ENCODE results near the gene TNNC2. TPM values are rescaled to one million over a fixed set of nuclear protein-coding genes. Genes with fewer than 3 reads are reported as not detected.
A peak's percentile ranks its signal among the peaks of the same experiment; 100 is the strongest.

The TNNC2 gene
- polyA plus RNA-seq, 3 donors = 0.71 to 1.2 (median 1.0) TPM

DNA sequence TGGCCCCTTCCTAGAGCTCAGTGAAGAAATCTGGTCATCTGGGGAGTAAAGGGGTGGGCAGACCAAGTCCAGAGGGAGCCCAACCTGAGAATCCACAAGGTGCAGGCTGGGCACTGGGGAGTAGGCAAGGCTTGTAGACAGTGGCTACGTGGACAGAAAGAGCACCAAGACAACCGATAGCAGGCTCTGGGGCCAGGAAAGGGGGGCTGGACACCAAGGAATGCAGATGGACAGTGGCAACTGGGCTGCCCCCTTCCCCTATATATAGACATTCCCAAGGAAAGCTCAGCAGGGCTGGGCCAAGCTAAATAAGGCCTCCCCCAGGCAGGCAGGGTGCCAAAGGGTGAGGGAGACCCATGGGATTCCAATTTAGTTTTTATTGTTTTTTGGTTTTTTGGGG is 1.5 kb upstream of the TNNC2 start:
- no peak overlapping the region for H3K27ac Mint-ChIP-seq
- intact Hi-C loops (cut with micrococcal nuclease) = no loop called here
- Histone ChIP-seq H3K36me3 (replicated peaks in 1 of 2; ENCODE audit: control insufficient read depth in 1 of 2, insufficient read depth in 2 of 2, low read length in 2 of 2) (no peaks in the 10 kb centered on the region), H2AFZ (ENCODE audit: insufficient read depth, low read depth, low read length, poor library complexity, severe bottlenecking) (no peak overlapping the region), H3K4me2 (replicated peaks; ENCODE audit: extremely low read depth, low read length, poor library complexity, severe bottlenecking) (no peak overlapping the region), H3K4me1 (ENCODE audit: control insufficient read depth in 1 of 2, insufficient read depth in 2 of 2, low read length in 2 of 2) (peaks cover 32 to 38% of the 10 kb centered on the region in 2 donors), H4K20me1 (ENCODE audit: insufficient read depth, low read length) (no peaks in the 10 kb centered on the region), H3K9me3 (replicated peaks in 1 of 2; ENCODE audit: control insufficient read depth in 1 of 2, insufficient read depth in 1 of 2, low read length in 2 of 2) (no peaks in the 10 kb centered on the region), H3K4me3 (replicated peaks in 1 of 3; ENCODE audit: low read depth in 2 of 3, low read length in 3 of 3) (no peak overlapping the region), H3K27ac (ENCODE audit: low read depth in 1 of 2, low read length in 2 of 2) (no peak overlapping the region), H3K79me2 (ENCODE audit: insufficient read depth, low read length) (no peaks in the 10 kb centered on the region), H3K9ac (ENCODE audit: insufficient read depth, low read length, poor library complexity, severe bottlenecking) (no peak overlapping the region), H3K27me3 (ENCODE audit: control insufficient read depth in 2 of 2, insufficient read depth in 2 of 2, low read length in 2 of 2) (peaks cover under 1 to 13% of the 10 kb centered on the region in 2 donors)
- H3K9me3 Mint-ChIP-seq = peaks cover 0 to 13% (median 4%) of the 10 kb centered on the region in 7 donors
- H3K27me3 Mint-ChIP-seq (ENCODE audit: low read depth in 3 of 3) = peaks cover 19 to 21% (median 20%) of the 10 kb centered on the region in 3 donors
- peaks cover 0 to 8% of the 10 kb centered on the region in 2 donors for H3K36me3 Mint-ChIP-seq
- no peak overlapping the region for H3K4me3 Mint-ChIP-seq
- peaks cover 42% of the 10 kb centered on the region for H3K4me1 Mint-ChIP-seq
- TF ChIP-seq, protein P1, sequence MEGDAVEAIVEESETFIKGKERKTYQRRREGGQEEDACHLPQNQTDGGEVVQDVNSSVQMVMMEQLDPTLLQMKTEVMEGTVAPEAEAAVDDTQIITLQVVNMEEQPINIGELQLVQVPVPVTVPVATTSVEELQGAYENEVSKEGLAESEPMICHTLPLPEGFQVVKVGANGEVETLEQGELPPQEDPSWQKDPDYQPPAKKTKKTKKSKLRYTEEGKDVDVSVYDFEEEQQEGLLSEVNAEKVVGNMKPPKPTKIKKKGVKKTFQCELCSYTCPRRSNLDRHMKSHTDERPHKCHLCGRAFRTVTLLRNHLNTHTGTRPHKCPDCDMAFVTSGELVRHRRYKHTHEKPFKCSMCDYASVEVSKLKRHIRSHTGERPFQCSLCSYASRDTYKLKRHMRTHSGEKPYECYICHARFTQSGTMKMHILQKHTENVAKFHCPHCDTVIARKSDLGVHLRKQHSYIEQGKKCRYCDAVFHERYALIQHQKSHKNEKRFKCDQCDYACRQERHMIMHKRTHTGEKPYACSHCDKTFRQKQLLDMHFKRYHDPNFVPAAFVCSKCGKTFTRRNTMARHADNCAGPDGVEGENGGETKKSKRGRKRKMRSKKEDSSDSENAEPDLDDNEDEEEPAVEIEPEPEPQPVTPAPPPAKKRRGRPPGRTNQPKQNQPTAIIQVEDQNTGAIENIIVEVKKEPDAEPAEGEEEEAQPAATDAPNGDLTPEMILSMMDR (IDR thresholded peaks at IDR 0.05) = no peak
- 80% methylated on average over 1 of the region's 2 CpGs for WGBS (ENCODE audit: insufficient coverage)
- DNase-seq = no peak

DNA sequence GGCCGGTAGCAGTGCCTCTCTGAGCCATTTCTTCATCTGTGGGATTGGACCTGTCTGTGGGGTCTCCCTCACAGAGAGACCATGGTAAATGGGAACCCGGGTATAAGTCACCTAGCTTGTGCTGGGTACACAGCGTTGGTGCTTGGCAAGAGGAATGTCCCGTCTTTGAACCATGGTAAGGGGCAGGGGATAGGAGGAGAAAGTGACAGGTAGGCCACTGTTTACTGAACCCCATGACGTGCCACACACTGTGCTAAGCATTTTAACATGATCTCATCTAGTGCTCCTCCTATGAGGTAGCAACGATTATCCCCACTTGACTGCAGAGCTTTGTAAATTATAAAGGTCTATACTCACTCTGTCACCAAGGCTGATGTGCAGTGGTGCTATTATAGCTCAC is 600 bp upstream of the TNNC2 start:
- DNase-seq = no peak
- Mint-ChIP-seq H3K4me1 (peaks cover 43% of the 10 kb centered on the region), H3K9me3 (peaks cover 0 to 15% (median 5%) of the 10 kb centered on the region in 7 donors), H3K27ac (peak overlapping the region in 1 of 7 donors; percentile 41), H3K27me3 (ENCODE audit: low read depth in 3 of 3) (peaks cover 27 to 30% (median 29%) of the 10 kb centered on the region in 3 donors), H3K36me3 (peaks cover 0 to 8% of the 10 kb centered on the region in 2 donors), H3K4me3 (no peak overlapping the region)
- no peaks in the 10 kb centered on the region for H4K20me1 ChIP-seq (ENCODE audit: insufficient read depth, low read length)
- H3K4me1 ChIP-seq (ENCODE audit: control insufficient read depth in 1 of 2, insufficient read depth in 2 of 2, low read length in 2 of 2) = peaks cover 29 to 38% of the 10 kb centered on the region in 2 donors
- H3K9me3 ChIP-seq (replicated peaks in 1 of 2; ENCODE audit: control insufficient read depth in 1 of 2, insufficient read depth in 1 of 2, low read length in 2 of 2) = no peaks in the 10 kb centered on the region
- H3K36me3 ChIP-seq (replicated peaks in 1 of 2; ENCODE audit: control insufficient read depth in 1 of 2, insufficient read depth in 2 of 2, low read length in 2 of 2) = no peaks in the 10 kb centered on the region
- TF ChIP-seq, protein P1 (IDR thresholded peaks at IDR 0.05) = no peak
- no peaks in the 10 kb centered on the region for H3K79me2 ChIP-seq (ENCODE audit: insufficient read depth, low read length)
- H3K27ac ChIP-seq (ENCODE audit: low read depth in 1 of 2, low read length in 2 of 2) = no peak overlapping the region
- no peak overlapping the region for H2AFZ ChIP-seq (ENCODE audit: insufficient read depth, low read depth, low read length, poor library complexity, severe bottlenecking)
- 98% methylated on average over 4 of the region's 6 CpGs for WGBS (ENCODE audit: insufficient coverage)
- H3K9ac ChIP-seq (ENCODE audit: insufficient read depth, low read length, poor library complexity, severe bottlenecking) = no peak overlapping the region
- peaks cover 10 to 21% of the 10 kb centered on the region in 2 donors for H3K27me3 ChIP-seq (ENCODE audit: control insufficient read depth in 2 of 2, insufficient read depth in 2 of 2, low read length in 2 of 2)
- H3K4me3 ChIP-seq (replicated peaks in 1 of 3; ENCODE audit: low read depth in 2 of 3, low read length in 3 of 3) = no peak overlapping the region
- no peak overlapping the region for H3K4me2 ChIP-seq (replicated peaks; ENCODE audit: extremely low read depth, low read length, poor library complexity, severe bottlenecking)
- intact Hi-C loops (cut with micrococcal nuclease) = no loop called here
